Hepatocyte (in vitro differentiated cells): ENCODE results near the gene ARHGAP12. TPM values are rescaled to one million over a fixed set of nuclear protein-coding genes. Genes with fewer than 3 reads are reported as not detected.

Source experiments
- DNase-seq: peaks from one replicate; pipeline ENCODE4 v3.0.0-alpha.2; 2016; ENCODE audit warnings: low spot score
- H2AFZ ChIP-seq: fragments of 200-600 bp; sonication (generic); 2 replicates; pipeline ENCODE4 v1.6.0; 2016; ENCODE audit warnings: antibody characterized with exemption, mild to moderate bottlenecking
- H3K27ac ChIP-seq: fragments of 200-600 bp; sonication (generic); 2 replicates; pipeline ENCODE4 v1.5.1; 2016; ENCODE audit warnings: mild to moderate bottlenecking
- H3K27me3 ChIP-seq: fragments of 200-600 bp; sonication (generic); 2 replicates; pipeline ENCODE4 v1.6.1; 2016
- H3K36me3 ChIP-seq: fragments of 200-600 bp; sonication (generic); replicated peaks from 2 replicates; pipeline ENCODE4 v1.5.1; 2016; ENCODE audit warnings: low read depth; ENCODE audit not compliant: insufficient read depth
- H3K4me1 ChIP-seq: fragments of 200-600 bp; sonication (generic); 2 replicates; pipeline ENCODE4 v1.5.1; 2016; ENCODE audit warnings: mild to moderate bottlenecking, moderate library complexity; ENCODE audit not compliant: insufficient read depth
- H3K4me2 ChIP-seq: fragments of 200-600 bp; sonication (generic); 2 replicates; pipeline ENCODE4 v1.6.0; 2016
- H3K4me3 ChIP-seq: fragments of 200-600 bp; sonication (generic); 2 replicates; pipeline ENCODE4 v1.5.1; 2016; ENCODE audit warnings: mild to moderate bottlenecking
- H3K79me2 ChIP-seq: fragments of 200-600 bp; sonication (generic); 2 replicates; pipeline ENCODE4 v1.6.0; 2017; ENCODE audit warnings: mild to moderate bottlenecking
- H3K9me2 ChIP-seq: fragments of 200-600 bp; sonication (generic); replicated peaks from 2 replicates; pipeline ENCODE4 v1.6.0; 2017; ENCODE audit warnings: mild to moderate bottlenecking; ENCODE audit not compliant: insufficient read depth
- H3K9me3 ChIP-seq: fragments of 200-600 bp; sonication (generic); 2 replicates; pipeline ENCODE4 v1.5.1; 2016; ENCODE audit warnings: low read depth, mild to moderate bottlenecking
- H4K20me1 ChIP-seq: fragments of 200-600 bp; sonication (generic); 2 replicates; pipeline ENCODE4 v1.6.0; 2016; ENCODE audit warnings: mild to moderate bottlenecking; ENCODE audit not compliant: insufficient read depth, poor library complexity, severe bottlenecking
- EZH2 ChIP-seq: fragments of 200-600 bp; sonication (generic); IDR thresholded peaks from 2 replicates; pipeline ENCODE4 v1.6.1; 2016; ENCODE audit warnings: antibody characterized with exemption, mild to moderate bottlenecking, borderline replicate concordance
- EZH2phosphoT487 ChIP-seq: fragments of 200-600 bp; sonication (generic); IDR thresholded peaks from one replicate; pipeline ENCODE4 v1.6.1; 2018; ENCODE audit warnings: antibody characterized with exemption, mild to moderate bottlenecking, low read depth, moderate library complexity; ENCODE audit not compliant: unreplicated experiment, severe bottlenecking
- WGBS: methylation state at CpG from one replicate; pipeline ENCODE4 v1.1.6; 2016; ENCODE audit warnings: low lambda C conversion rate; ENCODE audit errors: missing lambda C conversion rate; 5-methylcytosine and 5-hydroxymethylcytosine counted together
- polyA plus RNA-seq: library from polyadenylated mRNA; unstranded; fragments of >200 nt; fragmentation: Nextera tagmentation; extraction: Ambion mirVana; gene quantifications from 2 replicates; pipeline ENCODE4 v1.2.1, GENCODE V29; 2016
- total RNA-seq: library from RNA; depleted of rRNA; stranded (reverse); fragments of >200 nt; gene quantifications from 2 replicates; pipeline ENCODE4 v1.2.3, GENCODE V29; 2014
- TF ChIP-seq, protein P1 (sequence below): fragments of 200-600 bp; sonication (generic); IDR thresholded peaks from 2 replicates; pipeline ENCODE4 v1.5.1; 2016; ENCODE audit warnings: antibody characterized with exemption, mild to moderate bottlenecking; ENCODE audit not compliant: poor library complexity

ARHGAP12 gene
- total and polyA plus RNA-seq, 2 experiments from 2014 or later, result 16.4 to 55.6 TPM

DNA sequence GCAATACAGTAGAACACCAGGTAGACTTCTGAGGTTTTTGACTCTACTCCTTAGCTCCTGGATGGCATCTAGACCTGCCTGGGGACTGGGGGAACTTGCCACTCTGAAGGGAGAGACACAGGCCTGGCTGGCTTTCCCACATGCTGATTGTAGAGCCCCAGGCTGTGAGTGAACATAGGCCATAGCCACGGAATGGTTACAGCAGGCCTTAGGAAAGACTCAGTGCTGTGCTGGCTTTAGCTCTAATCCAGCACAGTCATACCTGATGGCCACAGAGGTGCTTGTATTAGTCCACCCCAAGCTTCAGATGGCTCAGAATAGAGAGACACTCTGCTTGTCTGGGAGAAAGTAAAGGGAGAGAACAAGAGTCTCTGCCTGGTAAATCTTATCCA, 35.0 kb upstream of the ARHGAP12 start:
- no peak overlapping the region for H3K4me2 ChIP-seq
- H2AFZ ChIP-seq, result no peak overlapping the region
- WGBS, result 73% methylated on average over 1 of the region's 1 CpG
- H3K9me2 ChIP-seq, result no peaks in the 10 kb centered on the region
- H3K4me3 ChIP-seq, result no peak overlapping the region
- TF ChIP-seq EZH2 (no peak), EZH2phosphoT487 (no peak)
- TF ChIP-seq, protein P1, sequence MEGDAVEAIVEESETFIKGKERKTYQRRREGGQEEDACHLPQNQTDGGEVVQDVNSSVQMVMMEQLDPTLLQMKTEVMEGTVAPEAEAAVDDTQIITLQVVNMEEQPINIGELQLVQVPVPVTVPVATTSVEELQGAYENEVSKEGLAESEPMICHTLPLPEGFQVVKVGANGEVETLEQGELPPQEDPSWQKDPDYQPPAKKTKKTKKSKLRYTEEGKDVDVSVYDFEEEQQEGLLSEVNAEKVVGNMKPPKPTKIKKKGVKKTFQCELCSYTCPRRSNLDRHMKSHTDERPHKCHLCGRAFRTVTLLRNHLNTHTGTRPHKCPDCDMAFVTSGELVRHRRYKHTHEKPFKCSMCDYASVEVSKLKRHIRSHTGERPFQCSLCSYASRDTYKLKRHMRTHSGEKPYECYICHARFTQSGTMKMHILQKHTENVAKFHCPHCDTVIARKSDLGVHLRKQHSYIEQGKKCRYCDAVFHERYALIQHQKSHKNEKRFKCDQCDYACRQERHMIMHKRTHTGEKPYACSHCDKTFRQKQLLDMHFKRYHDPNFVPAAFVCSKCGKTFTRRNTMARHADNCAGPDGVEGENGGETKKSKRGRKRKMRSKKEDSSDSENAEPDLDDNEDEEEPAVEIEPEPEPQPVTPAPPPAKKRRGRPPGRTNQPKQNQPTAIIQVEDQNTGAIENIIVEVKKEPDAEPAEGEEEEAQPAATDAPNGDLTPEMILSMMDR, result no peak
- peak overlapping the region; percentile 95 for H3K27ac ChIP-seq
- no peaks in the 10 kb centered on the region for H3K36me3 ChIP-seq
- no peaks in the 10 kb centered on the region for H3K27me3 ChIP-seq
- H3K79me2 ChIP-seq, result no peaks in the 10 kb centered on the region
- no peak for DNase-seq
- H3K9me3 ChIP-seq, result no peaks in the 10 kb centered on the region
- H3K4me1 ChIP-seq, result peaks cover 14% of the 10 kb centered on the region
- no peaks in the 10 kb centered on the region for H4K20me1 ChIP-seq

DNA sequence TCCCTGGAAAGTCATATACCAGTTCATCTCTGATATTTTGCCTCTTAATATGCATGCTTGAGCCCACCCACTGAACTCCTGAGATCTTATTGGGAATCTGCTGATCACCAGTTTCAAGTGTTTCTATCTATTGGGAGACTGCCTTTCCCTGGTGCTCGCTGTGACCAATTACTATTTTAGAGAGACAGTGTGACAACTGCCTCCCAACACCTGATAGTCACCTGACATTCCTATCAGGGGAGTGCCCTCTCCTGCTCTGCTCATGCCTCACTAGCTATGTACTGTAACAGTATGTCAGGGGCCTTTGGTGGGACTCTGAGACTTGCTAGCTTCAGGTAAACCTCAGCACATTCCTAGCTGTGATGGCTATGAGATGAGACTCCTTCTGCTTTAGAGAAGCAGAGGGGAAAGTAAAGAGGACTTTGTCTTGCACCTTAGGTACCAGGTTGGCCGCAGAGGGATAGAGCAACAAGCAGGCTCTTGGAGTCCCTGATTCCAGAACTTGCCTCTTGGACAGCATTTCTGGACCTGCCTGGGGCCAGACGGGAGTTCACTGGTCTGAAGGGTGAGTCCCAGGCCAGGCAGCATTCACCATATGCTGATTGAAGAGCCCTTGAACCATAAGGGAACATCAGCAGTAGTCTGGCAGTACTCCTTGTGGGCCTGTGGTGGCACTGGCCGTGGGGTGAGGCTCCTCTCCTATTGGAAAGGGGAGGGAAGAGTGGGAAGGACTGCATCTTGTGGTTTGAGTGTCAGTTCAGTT, 34.4 kb upstream of the ARHGAP12 start:
- H3K9me3 ChIP-seq, result no peaks in the 10 kb centered on the region
- peaks cover 14% of the 10 kb centered on the region for H3K4me1 ChIP-seq
- TF ChIP-seq EZH2phosphoT487 (no peak), EZH2 (no peak)
- TF ChIP-seq, protein P1, result no peak
- no peaks in the 10 kb centered on the region for H3K27me3 ChIP-seq
- 88% methylated on average over 4 of the region's 4 CpGs for WGBS
- no peaks in the 10 kb centered on the region for H3K9me2 ChIP-seq
- DNase-seq, result peak; percentile 59
- H3K79me2 ChIP-seq, result no peaks in the 10 kb centered on the region
- H3K36me3 ChIP-seq, result no peaks in the 10 kb centered on the region
- H3K4me3 ChIP-seq, result no peak overlapping the region
- no peaks in the 10 kb centered on the region for H4K20me1 ChIP-seq
- H2AFZ ChIP-seq, result no peak overlapping the region
- H3K27ac ChIP-seq, result peak overlapping the region; percentile 95
- H3K4me2 ChIP-seq, result peak overlapping the region; percentile 7

GRCh38 chr10:31961277-31962074, 32.8 kb upstream of the ARHGAP12 start:
- peak overlapping the region; percentile 93 for H3K27ac ChIP-seq
- no peaks in the 10 kb centered on the region for H4K20me1 ChIP-seq
- H3K4me3 ChIP-seq, result no peak overlapping the region
- no peak overlapping the region for H2AFZ ChIP-seq
- no peaks in the 10 kb centered on the region for H3K27me3 ChIP-seq
- H3K9me2 ChIP-seq, result no peaks in the 10 kb centered on the region
- WGBS, result 77% methylated on average over 8 of the region's 8 CpGs
- no peak overlapping the region for H3K4me2 ChIP-seq
- H3K9me3 ChIP-seq, result no peaks in the 10 kb centered on the region
- TF ChIP-seq EZH2phosphoT487 (no peak), EZH2 (no peak)
- TF ChIP-seq, protein P1, result no peak
- no peaks in the 10 kb centered on the region for H3K79me2 ChIP-seq
- peaks cover 14% of the 10 kb centered on the region for H3K4me1 ChIP-seq
- DNase-seq, result no peak
- no peaks in the 10 kb centered on the region for H3K36me3 ChIP-seq
